HCT116 (cell line): ENCODE data around the gene NKAP. TPM values are rescaled to one million over a fixed set of nuclear protein-coding genes. Genes with fewer than 3 reads are reported as not detected.
"Not testable (repeated sequence)": the region's sequence is repeated elsewhere in the genome, so short reads cannot be mapped to it uniquely, and the experiment has no call there.

Experiments used
- ATAC-seq: fragments of 200-7000 bp; cut with Tn5 transposase; 2 replicates; pipeline ENCODE4 v1.9.1; 2020; ENCODE audit warnings: mild to moderate bottlenecking, moderate library complexity
- BruUV-seq: library from RNA; stranded (reverse); fragments of 400-500 nt; replicated peaks from 2 replicates; lab custom pipeline; 2021; lab: Mats Ljungman, UMichigan
- CTCF ChIA-PET: fragments of 300-600 bp; sonication (Branson Sonifier 250); formaldehyde crosslinking; loops from one replicate; lab custom pipeline; 2021; ENCODE audit warnings: antibody characterized with exemption; lab: Charles Lee
- POLR2A ChIA-PET: fragments of 300-600, 350-600 bp; sonication (Branson Sonifier 250); formaldehyde crosslinking; loops from one replicate; lab custom pipeline; 2021; ENCODE audit warnings: antibody characterized with exemption; lab: Charles Lee
- RAD21 ChIA-PET, 2 experiments: fragments of 300-600 bp; sonication (Branson Sonifier 250); formaldehyde crosslinking; loops; one replicate each; lab custom pipeline; 2023; ENCODE audit warnings: low total read pairs in 2 of 2; ENCODE audit not compliant: uncharacterized antibody in 2 of 2, unreplicated experiment in 2 of 2, low non-redundant PET in 1 of 2; lab: Charles Lee
- DNase-seq: peaks from one replicate; pipeline ENCODE4 v3.0.0-alpha.2; 2010; ENCODE audit warnings: low read depth, low spot score
- H2AFZ ChIP-seq: fragments of 200-600 bp; shearing (Covaris generic), sonication (generic); 2 replicates; pipeline ENCODE4 v1.6.1; 2017; ENCODE audit warnings: low read depth, mixed run types, mixed read lengths, antibody characterized with exemption, low read length; ENCODE audit not compliant: poor library complexity, severe bottlenecking
- H3K27ac ChIP-seq: 2 replicates; pipeline ENCODE4 v1.5.1; 2012; ENCODE audit warnings: low read depth, low read length
- H3K27me3 ChIP-seq: fragments of 200-600 bp; sonication (generic); 2 replicates; pipeline ENCODE4 v1.6.1; 2016; ENCODE audit warnings: mixed run types, low read length, mixed read lengths; ENCODE audit not compliant: insufficient read depth
- H3K36me3 ChIP-seq, 2 experiments: fragments of 200-500 bp in 1 of 2; fragments of 200-600 bp in 1 of 2; sonication (Bioruptor generic) in 1 of 2; sonication (generic) in 1 of 2; 2 replicates each; pipeline versions ENCODE4 v1.5.1 to v1.6.1; 2014 to 2016; ENCODE audit warnings: low read length in 2 of 2, inconsistent platforms in 1 of 2, mixed read lengths in 1 of 2, mixed run types in 1 of 2; ENCODE audit not compliant: insufficient read depth in 2 of 2, control insufficient read depth in 1 of 2
- H3K4me1 ChIP-seq, 2 experiments: fragments of 200-600 bp in 1 of 2; sonication (generic) in 1 of 2; 2 replicates each; pipeline versions ENCODE4 v1.5.1 to v1.6.1; 2012 to 2017; ENCODE audit warnings: low read length in 2 of 2, inconsistent platforms in 1 of 2, mild to moderate bottlenecking in 1 of 2, mixed read lengths in 1 of 2, mixed run types in 1 of 2, moderate library complexity in 1 of 2; ENCODE audit not compliant: insufficient read depth in 2 of 2, control insufficient read depth in 1 of 2
- H3K4me2 ChIP-seq: fragments of 200-600 bp; sonication (generic); 2 replicates; pipeline ENCODE4 v1.6.1; 2017; ENCODE audit warnings: mixed run types, low read length, mixed read lengths
- H3K4me3 ChIP-seq, 2 experiments: fragments of 200-600 bp in 1 of 2; sonication (generic) in 1 of 2; replicated peaks in 1 of 2; 2 replicates each; pipeline ENCODE4 v1.5.1; 2011 to 2016; ENCODE audit warnings: low read length in 2 of 2, control low read depth in 1 of 2, low read depth in 1 of 2, mild to moderate bottlenecking in 1 of 2, mixed read lengths in 1 of 2, mixed run types in 1 of 2
- H3K79me2 ChIP-seq: fragments of 200-600 bp; sonication (generic); 2 replicates; pipeline ENCODE4 v1.6.1; 2017; ENCODE audit warnings: mild to moderate bottlenecking, mixed run types, low read length, moderate library complexity, mixed read lengths; ENCODE audit not compliant: insufficient read depth
- H3K9ac ChIP-seq: fragments of 200-600 bp; sonication (generic); 2 replicates; pipeline ENCODE4 v1.6.1; 2016; ENCODE audit warnings: low read length, mixed read lengths
- H3K9me2 ChIP-seq: fragments of 200-600 bp; sonication (generic), shearing (Covaris generic); 2 replicates; pipeline ENCODE4 v1.6.1; 2017; ENCODE audit warnings: mixed run types, mild to moderate bottlenecking, moderate library complexity; ENCODE audit not compliant: insufficient read depth
- H3K9me3 ChIP-seq, 2 experiments: fragments of 200-500 bp in 1 of 2; fragments of 200-600 bp in 1 of 2; sonication (Bioruptor generic) in 1 of 2; sonication (generic) in 1 of 2; 2 replicates each; pipeline ENCODE4 v1.6.1; 2014 to 2017; ENCODE audit warnings: low read length in 2 of 2, mixed read lengths in 2 of 2, inconsistent platforms in 1 of 2, low read depth in 1 of 2, mild to moderate bottlenecking in 1 of 2, mixed run types in 1 of 2, moderate library complexity in 1 of 2; ENCODE audit not compliant: control insufficient read depth in 1 of 2, insufficient read depth in 1 of 2
- H4K20me1 ChIP-seq: fragments of 200-600 bp; sonication (generic), shearing (Covaris generic); 2 replicates; pipeline ENCODE4 v1.6.1; 2017; ENCODE audit warnings: mixed run types, mild to moderate bottlenecking, moderate library complexity; ENCODE audit not compliant: insufficient read depth
- CTCF ChIP-seq, 3 experiments: fragments of 200-600 bp in 1 of 3; sonication (generic) in 1 of 3; IDR thresholded peaks in 2 of 3; conservative IDR thresholded peaks in 1 of 3; 2 replicates each; pipeline ENCODE4 v1.5.1; 2012 to 2017; ENCODE audit warnings: low read depth in 2 of 3, low read length in 2 of 3, antibody characterized with exemption in 1 of 3, borderline replicate concordance in 1 of 3, control low read depth in 1 of 3, mild to moderate bottlenecking in 1 of 3, mixed read lengths in 1 of 3, mixed run types in 1 of 3, moderate library complexity in 1 of 3; ENCODE audit not compliant: insufficient read depth in 1 of 3
- ELF1 ChIP-seq: IDR thresholded peaks from 2 replicates; pipeline ENCODE4 v1.6.1; 2012; ENCODE audit warnings: low read depth, borderline replicate concordance
- JUND ChIP-seq: IDR thresholded peaks from 2 replicates; pipeline ENCODE4 v1.6.1; 2012
- RAD21 ChIP-seq: IDR thresholded peaks from 2 replicates; pipeline ENCODE4 v1.6.1; 2012; ENCODE audit warnings: low read depth, mild to moderate bottlenecking
- intact Hi-C: fragments of 100-400 bp; cut with micrococcal nuclease; formaldehyde crosslinking; loops from 2 replicates; pipeline ENCODE4 v1.10.0; 2022
- total RNA-seq: library from RNA; stranded (reverse); gene quantifications from one replicate; pipeline ENCODE4 v1.2.1, GENCODE V29; 2021; ENCODE audit not compliant: unreplicated experiment

The NKAP gene
- total RNA-seq, 1 experiment from 2014 or later = 9.3 TPM

- no peak overlapping the region for H3K27ac ChIP-seq
- ATAC-seq = peak; percentile 81
- TF ChIP-seq ELF1 (no peak), RAD21 (peak; percentile 64), CTCF (IDR thresholded peaks at IDR 0.05 in 2 of 3, conservative IDR thresholded peaks at IDR 0.05 in 1 of 3; ENCODE audit: borderline replicate concordance in 1 of 3, insufficient read depth in 1 of 3, low read depth in 2 of 3, low read length in 2 of 3) (peak; percentile 53 to 62 (median 56); a peak in 5 of 6 replicates), JUND (no peak)
- TF ChIP-seq, all 23 proteins: peak for 2
- BruUV-seq = no TSS peak
- CTCF ChIA-PET = interaction anchor here (1.3 to 1.8 kb wide), 2 partner anchors 232 to 471 kb away, joined by 3 to 5 read pairs; no protein-coding TSS in a partner anchor
- no peak overlapping the region for H3K4me3 ChIP-seq
- H3K36me3 ChIP-seq = no peaks in the 10 kb centered on the region
- no peaks in the 10 kb centered on the region for H3K9me2 ChIP-seq
- H4K20me1 ChIP-seq = no peaks in the 10 kb centered on the region
- DNase-seq = peak; percentile 42
- intact Hi-C loops = no loop called here
- H3K79me2 ChIP-seq = no peaks in the 10 kb centered on the region
- POLR2A ChIA-PET = no interaction called here
- RAD21 ChIA-PET = no interaction called here
- H3K9me3 ChIP-seq = no peaks in the 10 kb centered on the region
- H3K9ac ChIP-seq = no peak overlapping the region
- no peaks in the 10 kb centered on the region for H3K4me1 ChIP-seq
- H3K27me3 ChIP-seq = no peaks in the 10 kb centered on the region
- peak overlapping the region; percentile 61 for H2AFZ ChIP-seq
- peak overlapping the region; percentile 5; the same call in 1 of the 2 replicates for H3K4me2 ChIP-seq
Measured at GRCh38 chrX:119981286-119982070, 37.9 kb upstream of the NKAP start.

- H3K9me2 ChIP-seq, intact Hi-C loops, BruUV-seq, H3K9me3 ChIP-seq, H3K36me3 ChIP-seq, POLR2A ChIA-PET, H3K4me2 ChIP-seq, DNase-seq, RAD21 ChIA-PET, H3K27me3 ChIP-seq, H3K79me2 ChIP-seq, H2AFZ ChIP-seq, H4K20me1 ChIP-seq, ATAC-seq, H3K27ac ChIP-seq, H3K4me1 ChIP-seq, CTCF ChIA-PET, H3K4me3 ChIP-seq, H3K9ac ChIP-seq: not testable (repeated sequence)
Measured at GRCh38 chrX:119977172-119977571, 33.6 kb upstream of the NKAP start.
